Measurements from ENCODE around the gene CPZ.
"Not testable (repeated sequence)": the region's sequence is repeated elsewhere in the genome, so short reads cannot be mapped to it uniquely, and the experiment has no call there.

Gene CPZ

DNA sequence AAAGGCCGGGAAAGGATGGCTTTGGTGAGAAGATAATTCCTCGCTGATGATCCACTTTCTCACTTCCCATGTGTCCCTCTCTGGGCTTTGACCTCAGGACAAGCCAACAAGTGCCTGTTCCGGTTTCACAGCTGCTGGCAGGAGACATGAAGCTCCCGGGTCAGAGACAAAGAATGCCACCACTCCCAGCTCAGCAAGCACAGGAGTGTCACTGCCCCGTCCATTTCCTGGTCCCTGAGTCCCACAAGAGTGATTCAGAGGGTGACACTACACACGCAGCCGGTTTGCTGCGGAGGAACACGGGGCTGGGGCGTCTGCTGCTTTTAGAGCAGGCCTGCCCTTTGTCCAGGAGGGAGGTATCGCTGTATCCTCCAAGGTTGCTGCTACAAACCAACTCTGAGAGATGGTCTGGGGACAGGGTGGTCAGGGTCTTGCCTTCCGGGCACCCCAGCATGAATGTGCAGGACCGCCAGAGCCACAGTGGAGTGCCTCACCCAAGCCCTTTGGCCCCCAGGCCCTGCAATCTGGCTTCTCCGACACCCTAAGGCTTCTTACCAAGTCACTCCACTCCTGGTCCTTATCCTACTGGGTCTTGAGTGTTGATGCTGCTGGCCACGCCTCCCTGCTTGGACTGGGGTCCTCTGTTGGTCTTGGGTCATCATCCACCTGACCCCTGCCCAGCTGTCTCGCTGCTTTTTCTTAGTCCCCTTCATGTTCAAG lies 49.5 kb downstream of the CPZ start:
- no peak for DNase-seq

DNA sequence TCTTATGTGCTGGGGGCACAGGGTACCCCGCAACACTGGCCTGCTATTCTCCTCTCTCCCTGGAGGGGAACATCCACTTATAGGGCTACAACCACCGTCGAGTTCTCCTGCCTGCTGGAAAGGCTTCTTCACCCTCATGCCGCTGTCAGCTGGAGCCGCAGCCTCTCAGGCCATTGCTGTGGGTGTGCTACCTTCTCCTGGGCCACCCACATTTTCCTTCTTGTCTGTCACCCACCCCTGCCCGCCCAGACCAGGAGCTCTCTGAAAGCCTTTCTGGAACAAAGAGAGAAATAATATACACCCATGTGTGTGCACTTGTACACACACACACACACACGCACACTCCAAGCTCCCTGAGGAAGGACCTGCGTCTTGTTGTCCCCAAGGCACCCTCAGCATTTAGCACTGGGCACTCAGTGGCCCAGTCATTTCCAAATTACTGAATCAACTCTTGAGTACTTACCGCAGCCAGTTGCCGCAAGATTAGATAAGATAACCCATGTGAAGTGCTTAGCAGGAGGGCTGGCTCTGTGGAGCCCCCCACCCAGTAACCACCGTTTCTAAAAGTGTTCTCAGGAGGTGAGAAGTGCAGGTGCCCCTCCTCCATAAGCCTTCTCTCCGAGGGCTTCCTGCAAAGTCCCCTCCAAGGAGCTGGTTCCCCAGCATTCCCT lies 50.2 kb downstream of the CPZ start:
- DNase-seq: no peak

DNA sequence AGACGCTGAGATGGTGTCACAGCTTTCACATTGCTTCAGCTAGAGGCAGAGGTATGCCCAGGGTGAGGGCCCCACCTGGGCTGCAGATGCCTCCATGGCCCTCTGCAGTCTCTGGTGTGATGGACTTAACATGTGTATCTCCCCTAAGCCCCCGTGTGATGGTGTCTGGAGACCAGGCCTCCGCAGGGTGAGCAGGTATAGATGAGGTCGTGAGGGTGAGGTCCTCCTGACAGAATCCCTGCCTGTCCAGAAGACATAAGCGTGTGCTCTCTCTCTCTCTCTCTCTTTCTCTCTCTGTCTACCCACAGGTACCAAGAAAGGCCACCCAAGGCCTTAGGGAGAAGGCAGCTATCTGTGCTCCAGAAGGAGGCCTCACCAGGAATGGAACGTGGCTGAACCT lies 50.9 kb downstream of the CPZ start:
- no peak for DNase-seq

DNA sequence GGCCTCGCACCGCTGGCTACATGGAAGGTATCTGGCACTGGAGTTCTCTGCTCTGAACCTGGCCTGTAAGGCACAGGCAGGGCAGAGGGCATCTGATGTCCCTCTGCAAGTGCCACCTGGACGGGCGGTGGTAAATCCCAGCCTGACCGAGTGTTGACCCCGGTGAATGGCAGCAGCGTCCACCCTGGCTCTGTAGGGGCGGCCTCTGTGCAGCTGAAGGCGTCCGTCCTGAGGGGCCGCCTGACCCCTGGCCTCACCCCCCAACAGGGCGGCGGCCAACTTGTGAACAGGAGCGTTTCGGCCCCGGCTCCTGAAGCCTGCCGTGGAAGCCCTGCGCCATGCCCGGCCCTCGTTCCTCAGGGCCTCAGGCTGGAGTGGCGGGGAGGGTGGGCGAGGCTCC lies 51.4 kb downstream of the CPZ start:
- DNase-seq: no peak

DNA sequence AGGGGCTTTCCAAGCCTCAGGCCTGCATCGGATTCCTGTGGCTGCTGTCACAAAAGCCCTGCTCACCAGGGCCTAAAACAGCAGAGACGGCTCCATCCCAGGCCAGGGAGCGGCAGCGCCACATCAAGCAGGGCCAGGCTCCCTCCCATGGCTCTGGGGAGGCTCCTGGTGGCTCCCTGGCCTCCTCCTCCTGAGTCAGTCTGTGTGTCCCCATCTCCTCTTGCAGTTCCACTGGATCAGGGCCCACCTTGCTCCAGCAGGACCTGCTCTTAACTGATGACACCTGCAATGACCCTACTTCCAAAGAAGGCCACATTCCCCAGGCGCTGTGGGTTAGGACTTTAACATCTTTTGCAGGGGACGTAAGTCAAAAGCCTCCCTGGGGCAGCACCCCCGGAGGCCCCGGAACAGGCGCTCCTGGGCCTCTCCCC lies 51.9 kb downstream of the CPZ start:
- DNase-seq: no peak

DNA sequence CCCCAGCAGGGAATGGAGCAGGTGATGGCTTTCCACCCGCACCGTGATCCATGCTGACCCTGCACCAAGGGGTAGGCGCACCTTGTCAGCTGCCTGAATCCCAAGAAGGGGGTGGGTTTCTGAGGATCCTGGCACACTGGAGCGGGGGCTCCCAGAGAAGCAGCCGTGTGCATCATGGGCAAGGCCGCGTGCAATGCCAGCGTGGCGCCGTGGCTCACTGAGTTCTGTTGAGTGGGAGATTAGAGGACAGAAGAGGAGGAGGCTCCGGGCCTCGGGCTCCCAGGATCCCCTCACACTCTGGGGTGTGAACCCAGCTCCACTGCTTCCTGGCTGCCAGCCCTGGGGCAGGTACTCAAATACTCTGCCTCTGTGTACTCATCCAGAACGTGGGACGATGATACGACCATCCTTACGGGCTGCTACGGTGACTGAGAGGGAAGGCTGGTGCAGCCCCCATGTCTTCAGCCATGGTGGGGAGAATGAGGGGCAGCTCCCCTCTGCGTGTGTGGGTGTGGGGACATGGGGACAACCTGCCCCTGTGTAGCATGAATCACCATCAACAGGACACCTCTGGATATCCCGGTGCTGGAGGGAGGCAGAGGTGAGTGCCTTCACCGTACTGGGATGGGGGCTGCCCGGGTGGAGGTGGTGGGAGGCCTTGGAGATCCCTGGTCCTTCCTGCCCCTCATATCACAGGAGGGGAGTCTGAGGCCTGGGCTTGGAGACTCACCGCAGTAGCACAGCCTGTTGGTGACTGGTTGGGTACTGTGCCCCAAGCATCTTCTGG lies 52.6 kb downstream of the CPZ start:
- DNase-seq: no peak

DNA sequence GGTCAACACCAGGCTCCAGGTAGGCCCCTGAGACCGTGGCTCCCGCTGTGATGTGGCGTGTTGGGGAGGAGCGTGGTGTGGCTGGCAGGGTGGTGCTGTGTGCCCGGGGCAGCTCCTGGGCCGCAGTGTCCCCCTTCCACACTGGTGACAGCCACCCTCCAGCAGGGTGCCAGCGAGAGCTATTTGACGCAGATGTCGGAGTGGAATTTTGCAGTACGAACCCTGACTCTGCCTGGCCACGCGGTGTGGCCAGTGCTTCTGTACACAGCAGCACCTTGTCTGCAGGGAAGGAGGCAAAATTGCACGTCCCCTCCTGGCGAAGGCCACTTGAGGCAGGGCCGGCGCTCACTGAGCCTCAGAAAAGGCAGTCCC lies 53.2 kb downstream of the CPZ start:
- DNase-seq: no peak

DNA sequence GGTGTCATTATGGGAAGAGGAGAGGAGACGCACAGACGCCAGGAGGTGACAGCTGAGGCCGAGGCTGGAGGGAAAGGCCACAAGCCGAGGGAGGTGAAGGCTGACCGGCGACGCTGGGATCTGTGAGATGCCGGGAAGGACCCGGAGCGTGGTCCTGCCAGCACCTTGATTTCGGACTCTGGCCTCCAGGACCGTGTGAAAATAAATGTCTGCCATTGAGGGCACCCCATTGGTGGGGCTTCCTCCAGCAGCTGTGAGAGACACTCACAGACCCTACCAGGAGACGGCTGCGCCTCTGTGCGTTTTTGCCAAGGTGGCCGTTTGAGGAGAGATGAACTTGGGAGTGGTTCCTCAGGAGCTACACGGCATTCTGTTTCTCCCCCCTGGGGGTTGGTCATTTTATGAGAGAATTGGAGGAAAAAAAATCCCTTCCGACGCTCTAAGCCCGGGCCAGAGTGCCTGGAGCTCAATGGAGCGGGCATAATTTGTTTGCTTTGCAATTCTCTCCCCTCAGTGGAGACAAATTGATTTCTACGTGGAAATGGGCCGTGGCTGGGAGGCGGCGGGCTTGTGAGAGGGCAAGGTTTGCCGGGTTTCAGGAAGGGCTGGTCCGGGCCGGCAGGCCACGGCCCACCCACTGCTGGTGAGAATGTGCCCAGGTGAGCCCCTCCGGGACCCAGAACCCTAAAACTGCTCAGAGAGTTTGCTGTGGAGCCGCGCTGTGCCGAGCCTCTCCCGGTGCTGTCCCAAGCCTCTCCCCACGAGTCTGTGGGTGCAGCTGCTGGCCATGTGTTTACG lies 53.9 kb downstream of the CPZ start:
- no peak for DNase-seq

DNA sequence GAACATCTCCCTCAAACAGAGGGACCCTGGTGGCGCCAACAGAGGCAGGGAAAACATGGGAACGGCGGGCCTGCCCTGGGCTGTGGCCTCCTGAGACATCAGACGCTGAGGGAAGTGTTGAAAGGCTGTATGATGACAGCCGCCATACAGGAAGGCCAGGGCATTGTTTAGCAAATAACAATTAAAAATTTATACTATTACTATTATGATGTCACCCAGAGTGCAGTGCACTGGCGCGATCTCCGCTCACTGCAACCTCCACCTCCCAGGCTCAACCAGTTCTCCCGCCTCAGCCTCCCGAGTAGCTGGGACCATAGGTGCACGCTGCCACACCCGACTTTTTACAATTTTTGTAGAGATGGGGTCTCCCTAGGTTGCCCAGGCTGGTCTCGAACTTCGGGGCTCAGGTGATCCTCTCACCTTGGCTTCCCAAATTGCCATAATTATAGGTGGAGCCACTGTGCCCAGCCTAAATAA lies 54.6 kb downstream of the CPZ start:
- DNase-seq: no peak

DNA sequence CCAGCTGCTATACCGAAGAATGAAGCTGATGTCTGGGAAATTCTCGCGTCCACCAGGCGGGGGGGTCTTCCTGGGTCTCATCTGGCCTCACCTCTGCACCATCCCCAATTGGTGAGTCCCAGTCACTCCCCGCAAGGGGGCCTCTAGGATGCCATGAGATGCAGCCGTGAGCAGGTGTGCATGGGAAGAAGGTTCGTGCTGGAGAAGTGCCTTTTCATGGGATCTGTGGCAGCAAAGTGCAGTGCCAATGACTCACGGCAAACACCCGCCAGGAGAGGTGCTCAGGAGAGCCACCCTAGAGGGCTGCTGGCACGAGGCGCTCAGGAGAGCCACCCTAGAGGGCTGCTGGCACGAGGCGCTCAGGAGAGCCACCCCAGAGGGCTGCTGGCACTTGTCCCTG lies 55.1 kb downstream of the CPZ start:
- no peak for DNase-seq

DNA sequence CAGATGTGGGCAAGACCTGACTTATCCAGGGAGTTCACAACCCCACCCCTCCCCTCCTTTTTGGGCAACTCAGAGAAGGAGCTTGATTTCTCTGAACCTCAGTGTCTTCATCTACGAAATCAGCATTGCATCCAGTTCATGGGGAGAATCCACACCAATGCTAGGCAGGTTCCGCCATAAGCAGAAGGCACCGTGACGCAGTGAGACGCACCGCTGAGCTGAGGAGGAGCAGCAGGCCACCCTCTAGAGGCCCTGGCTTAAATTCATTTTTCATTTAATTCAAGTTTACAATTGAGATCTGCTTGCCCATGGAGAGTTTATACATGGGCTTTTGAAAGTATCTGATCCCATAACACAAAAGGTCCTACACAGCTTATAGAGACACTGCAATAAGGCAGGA lies 55.7 kb downstream of the CPZ start:
- DNase-seq: no peak

DNA sequence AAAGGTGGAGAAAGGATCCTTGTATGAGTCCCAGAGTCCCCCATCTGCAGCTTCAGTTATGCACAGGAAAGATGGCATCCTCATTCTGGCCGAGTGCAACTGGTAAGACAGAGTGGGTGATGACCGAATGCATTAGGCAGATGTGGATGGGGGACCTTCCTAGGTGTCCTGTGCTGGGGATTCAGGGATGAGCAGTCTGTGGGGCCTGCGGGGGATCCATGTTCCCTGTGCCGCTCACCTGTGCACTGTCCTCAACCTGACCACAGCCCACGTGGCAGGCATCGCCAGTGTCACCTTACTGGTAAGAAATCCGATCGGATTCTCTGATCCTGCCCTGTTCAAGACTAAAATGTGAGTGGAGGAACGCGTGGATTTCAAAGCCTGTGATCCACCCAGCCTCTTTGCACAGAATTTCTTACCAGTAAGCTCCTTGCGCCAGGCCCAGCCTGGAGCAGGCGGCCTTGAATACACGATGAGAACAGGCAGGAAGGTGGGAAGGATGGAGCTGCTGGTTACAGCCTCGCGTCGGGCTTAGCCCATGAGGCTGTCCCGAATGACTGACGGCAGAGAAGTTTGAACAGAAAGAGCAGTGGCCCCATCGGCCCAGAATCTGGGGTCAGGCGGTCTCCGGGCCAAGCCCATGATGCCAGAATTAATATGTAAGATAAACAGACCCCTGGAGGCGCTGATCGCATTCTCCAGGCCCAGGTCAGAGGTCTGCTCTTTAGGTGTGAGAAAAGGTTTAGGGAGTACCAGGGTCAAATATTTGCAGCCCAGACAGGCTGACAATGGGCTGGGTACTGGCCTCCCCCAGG lies 56.5 kb downstream of the CPZ start:
- no peak for DNase-seq

DNA sequence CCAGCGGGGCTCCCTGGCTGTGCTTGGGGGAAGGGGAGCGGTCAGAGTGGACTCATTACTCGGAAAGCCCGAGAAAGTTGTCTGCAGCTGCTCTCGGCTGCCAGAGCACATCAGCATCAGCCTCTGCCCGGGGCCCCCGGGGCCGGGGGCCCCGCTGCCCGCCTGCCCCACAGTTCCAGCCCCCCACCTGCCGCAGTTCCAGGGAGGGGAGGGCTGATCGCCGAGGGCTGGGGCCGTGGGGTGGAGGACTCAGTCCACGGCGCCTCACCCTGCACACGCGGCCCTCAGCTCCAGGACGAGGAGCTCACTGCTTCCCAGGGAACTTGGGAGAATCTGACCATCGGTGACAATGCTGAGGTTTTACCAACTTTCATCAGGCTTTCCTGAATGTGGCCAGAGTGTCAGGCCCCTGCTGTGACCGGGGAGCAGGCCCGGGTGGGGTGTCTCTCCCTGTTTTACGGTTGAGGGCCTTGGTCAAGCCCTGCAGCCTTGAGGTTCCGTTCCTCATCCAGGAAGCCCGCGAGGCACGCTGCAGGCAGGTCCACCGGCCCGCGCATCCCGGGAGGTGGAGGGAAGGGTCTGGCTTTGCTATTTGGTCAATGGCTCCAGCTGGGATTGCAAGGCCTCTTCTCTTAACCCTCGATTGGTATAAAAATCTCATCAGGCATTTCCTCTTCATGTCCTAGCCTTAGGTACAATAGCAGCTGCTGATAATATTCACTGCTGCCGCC lies 57.2 kb downstream of the CPZ start:
- DNase-seq: no peak

DNA sequence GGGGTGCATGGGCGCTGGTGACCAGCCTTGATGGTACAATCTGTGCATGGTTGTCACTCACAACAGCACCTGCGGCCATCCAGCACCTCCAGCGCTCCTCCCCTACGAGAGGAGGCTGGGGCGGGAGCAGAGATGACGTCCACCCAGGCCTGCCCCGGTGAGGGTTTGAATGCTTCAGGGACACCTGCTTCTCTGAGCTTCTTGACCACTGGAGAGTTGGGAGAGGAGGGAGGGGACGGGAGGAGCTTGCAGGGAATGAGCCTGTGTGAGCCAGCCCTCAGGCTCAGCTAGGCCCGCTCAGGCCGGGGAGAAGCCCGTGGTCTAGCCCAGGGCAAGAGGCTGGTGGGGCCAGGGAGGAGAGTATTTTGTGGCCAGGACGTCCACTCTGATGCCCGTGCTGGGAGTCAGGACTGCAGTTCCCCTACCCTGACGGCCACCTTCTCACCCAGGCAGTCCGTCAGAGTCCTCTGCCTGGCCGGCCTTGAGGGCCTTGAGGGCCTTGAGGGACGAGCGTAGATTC lies 59.2 kb downstream of the CPZ start:
- DNase-seq: no peak

DNA sequence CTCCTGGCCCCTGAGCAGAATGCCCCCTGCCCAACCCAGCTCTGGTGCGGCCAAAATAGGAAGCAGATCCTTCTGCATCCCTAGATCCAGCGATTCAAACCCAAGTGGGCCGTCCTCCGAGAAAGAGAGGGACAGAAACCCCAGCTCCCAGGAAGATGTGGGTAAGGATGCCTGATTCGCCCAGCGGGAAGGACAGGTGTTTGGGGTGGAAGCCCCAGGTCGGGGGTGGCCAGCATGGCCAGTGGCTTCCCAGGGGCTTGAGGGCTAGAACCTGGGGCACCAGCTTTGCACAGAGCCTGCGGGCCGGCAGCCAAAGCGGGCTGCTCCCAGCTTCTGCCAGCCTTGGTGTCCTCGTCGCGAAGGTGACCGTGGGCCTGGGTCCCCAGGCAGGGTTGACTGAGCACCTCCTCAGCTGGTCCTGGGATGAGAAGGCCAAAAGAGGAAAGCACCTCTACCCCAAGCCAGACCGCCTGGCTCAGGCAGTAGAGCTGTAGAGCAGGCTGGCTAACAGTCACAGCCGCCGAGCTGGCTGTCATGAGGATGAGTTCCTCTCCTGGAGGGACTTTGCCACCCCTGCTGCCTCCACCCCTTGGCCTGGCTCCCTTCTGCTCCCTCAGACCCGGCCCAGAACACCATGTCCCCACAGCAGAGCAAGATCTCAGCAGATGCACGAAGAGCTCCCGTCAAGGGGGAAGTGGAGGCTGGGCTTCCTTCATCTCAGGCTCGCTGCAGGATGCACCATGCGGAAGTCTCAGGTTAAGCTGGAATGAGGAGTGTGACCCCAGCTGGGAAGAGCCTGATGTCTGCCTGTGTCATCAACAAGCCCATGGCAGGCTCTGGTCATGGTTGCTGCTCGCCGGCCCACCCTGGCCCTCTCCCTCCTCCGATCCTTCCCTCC lies 59.9 kb downstream of the CPZ start:
- no peak for DNase-seq

DNA sequence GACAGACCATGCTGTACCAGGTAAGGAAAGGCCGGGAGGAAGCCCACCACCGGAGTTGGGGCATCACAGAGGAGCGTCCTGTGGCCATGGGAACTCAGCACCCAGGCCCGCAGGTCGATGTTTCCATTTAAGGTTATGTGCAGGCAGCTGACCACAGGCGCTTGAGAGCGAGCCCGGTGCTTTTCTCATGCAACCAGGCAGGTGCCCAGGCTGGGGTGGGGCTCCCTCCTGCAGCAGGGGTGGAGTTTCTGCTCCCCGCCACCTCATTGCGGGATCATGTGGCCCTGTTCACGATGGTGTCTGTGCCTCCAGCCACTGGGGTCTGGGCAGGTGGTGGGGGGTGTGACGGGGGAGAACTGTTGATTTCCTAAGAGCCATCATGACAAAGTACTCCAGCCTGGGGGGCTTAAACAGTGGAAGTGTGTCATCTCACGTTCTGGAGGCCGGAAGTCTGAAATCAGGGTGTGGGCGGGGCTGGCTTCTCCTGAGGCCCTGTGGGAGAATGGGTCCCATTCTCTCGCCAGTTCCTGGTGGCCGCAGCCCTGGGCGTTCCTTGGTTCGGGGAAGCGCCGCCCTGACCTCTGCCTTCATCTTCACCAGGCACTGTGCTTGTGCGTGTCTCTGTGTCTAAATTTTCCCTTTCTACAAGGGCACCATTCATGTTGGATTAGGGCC lies 60.9 kb downstream of the CPZ start:
- DNase-seq: no peak

DNA sequence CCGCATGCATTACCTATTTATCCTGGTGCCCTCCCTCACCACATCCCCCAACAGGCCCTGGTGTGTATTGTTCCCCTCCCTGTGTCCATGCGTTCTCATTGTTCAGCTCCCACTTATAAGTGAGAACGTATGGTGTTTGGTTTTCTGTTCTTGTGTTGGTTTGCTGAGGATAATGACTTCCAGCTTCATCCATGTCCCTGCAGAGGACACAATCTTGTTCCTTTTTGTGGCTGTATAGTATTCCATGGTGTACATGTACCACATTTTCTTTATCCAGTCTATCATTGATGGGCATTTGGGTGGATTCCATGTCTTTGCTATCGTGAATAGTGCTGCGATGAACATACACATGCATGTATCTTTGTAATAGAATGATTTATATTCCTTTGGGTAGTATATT lies 61.6 kb downstream of the CPZ start:
- DNase-seq: not testable (repeated sequence)

DNA sequence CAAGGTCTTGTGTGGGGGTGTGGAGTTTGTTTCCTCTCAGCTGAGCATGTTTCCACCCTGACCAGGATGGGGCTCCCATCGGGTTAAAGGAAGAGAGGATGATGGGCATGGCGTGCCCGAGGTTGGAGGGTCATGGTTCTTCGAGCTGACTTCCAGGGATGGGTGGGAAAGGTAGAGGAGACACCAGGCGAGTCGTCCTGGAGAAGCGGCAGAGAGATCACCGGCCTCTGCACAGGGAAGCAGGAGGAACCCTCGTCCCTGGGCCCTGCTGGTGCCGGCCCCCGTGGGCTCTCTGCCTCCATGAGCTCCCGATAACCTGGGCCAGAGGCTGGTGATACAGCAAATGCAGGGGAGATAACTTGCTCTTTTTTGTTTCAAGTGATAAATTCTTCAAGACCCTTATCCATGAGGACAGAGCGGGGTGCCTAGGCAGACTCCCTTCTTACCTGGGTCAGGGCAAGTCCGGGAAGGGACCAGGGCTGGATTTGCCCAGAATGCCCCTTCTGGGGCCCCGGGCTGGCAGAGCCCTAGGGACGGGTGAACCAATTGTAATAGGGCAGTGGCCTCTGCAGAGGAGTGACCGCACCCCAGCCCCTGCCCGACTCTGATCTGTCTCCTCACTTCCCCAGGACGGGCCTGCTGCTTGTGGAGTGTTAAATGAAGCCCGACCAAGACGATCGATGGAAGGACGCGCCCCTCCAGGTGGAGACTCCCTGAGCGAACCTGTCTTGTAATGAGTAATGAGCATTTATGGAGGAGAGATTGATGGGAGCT lies 63.0 kb downstream of the CPZ start:
- no peak for DNase-seq

DNA sequence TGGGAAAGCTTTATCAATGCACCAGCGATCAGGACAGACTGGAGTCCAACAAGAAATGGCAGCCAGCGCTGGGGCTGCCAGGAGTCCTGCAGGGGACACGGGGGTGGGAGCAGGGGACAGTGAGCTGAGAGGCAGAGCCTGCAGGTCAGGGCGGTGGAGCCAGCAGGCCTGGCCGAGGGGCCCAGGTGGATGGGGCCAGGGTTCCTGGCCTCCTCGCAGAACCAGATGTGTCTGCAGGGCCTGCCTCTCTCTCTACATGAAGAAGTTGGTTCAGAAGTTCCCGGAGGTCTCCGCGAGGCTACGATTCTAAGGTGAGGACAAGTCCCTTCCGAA lies 63.6 kb downstream of the CPZ start:
- no peak for DNase-seq

Data from activated CD4-positive, alpha-beta T cell treated with anti-CD3 and anti-CD28 coated beads, Interleukin-10, Interleukin-2, amounts not matched to agents 100 ng/mL and 50 ng/mL, durations not matched to agents 16 hours and 8 hours (primary cell).